ENCODE results near the gene PLD1.
A peak's percentile ranks its signal among the peaks of the same experiment; 100 is the strongest.

PLD1 gene

DNA sequence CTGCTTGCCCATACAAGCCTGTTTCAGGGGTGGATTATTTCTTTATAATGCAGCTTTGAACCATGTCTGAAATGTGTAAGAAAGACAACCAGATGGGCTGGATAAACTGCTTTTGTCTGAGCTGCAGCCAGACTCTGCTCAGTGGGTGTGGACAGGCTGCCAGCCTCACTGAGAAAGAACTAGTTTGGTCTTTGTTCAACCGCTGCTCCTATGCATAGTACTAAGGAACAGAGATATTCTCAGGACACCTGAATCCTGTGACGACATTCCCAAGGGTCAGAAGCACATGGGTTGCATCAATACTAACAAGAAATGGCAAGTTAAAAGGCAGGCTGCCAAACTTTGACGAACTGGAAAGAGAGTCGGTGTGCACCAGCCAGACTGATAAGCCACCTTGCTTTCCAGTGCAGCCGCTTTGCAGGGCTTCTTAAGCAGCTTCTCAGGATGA lies 57.2 kb downstream of the PLD1 start:
- DNase-seq (ENCODE audit: low spot score): peak; percentile 77
- peaks cover 21% of the 10 kb centered on the region for H3K4me1 ChIP-seq (ENCODE audit: insufficient read depth, poor library complexity, severe bottlenecking)
- peak overlapping the region; percentile 50 for H3K27ac ChIP-seq (ENCODE audit: poor library complexity, severe bottlenecking)
- H3K4me3 ChIP-seq (ENCODE audit: severe bottlenecking): no peak overlapping the region
- TF ChIP-seq, protein P1, sequence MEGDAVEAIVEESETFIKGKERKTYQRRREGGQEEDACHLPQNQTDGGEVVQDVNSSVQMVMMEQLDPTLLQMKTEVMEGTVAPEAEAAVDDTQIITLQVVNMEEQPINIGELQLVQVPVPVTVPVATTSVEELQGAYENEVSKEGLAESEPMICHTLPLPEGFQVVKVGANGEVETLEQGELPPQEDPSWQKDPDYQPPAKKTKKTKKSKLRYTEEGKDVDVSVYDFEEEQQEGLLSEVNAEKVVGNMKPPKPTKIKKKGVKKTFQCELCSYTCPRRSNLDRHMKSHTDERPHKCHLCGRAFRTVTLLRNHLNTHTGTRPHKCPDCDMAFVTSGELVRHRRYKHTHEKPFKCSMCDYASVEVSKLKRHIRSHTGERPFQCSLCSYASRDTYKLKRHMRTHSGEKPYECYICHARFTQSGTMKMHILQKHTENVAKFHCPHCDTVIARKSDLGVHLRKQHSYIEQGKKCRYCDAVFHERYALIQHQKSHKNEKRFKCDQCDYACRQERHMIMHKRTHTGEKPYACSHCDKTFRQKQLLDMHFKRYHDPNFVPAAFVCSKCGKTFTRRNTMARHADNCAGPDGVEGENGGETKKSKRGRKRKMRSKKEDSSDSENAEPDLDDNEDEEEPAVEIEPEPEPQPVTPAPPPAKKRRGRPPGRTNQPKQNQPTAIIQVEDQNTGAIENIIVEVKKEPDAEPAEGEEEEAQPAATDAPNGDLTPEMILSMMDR (IDR thresholded peaks at IDR 0.05; ENCODE audit: poor library complexity, severe bottlenecking): no peak
- H3K27me3 ChIP-seq (ENCODE audit: insufficient read depth, poor library complexity, severe bottlenecking): no peaks in the 10 kb centered on the region
- H3K36me3 ChIP-seq (ENCODE audit: low read depth): no peaks in the 10 kb centered on the region
- H3K9me3 ChIP-seq (ENCODE audit: severe bottlenecking): no peaks in the 10 kb centered on the region
- ATAC-seq (ENCODE audit: low read depth): peak; percentile 93

- no peak for ATAC-seq (ENCODE audit: low read depth)
- TF ChIP-seq, protein P1 (IDR thresholded peaks at IDR 0.05; ENCODE audit: poor library complexity, severe bottlenecking): no peak
- H3K27ac ChIP-seq (ENCODE audit: poor library complexity, severe bottlenecking): peak overlapping the region; percentile 50
Measured at GRCh38 chr3:171752329-171752728, 58.0 kb downstream of the PLD1 start.

DNA sequence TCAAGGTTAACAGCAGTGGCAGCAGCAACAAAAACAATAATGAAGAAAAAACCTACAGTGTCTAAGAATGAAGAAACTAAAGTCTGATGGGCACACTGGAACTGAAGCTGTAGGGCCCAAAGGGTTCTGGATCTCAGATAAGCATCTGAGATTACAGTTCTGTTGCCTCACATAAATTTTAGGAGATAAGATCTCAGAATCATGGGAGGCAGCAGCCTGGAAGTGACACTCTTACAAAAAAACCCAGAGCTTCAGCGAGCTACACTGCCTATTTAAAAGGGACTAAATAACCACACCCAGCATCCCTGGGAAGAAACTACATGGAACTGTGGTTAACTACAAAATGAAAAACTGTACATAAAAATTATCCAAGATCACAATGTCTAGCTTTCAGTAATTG lies 61.2 kb downstream of the PLD1 start:
- no peaks in the 10 kb centered on the region for H3K27me3 ChIP-seq (ENCODE audit: insufficient read depth, poor library complexity, severe bottlenecking)
- no peak for ATAC-seq (ENCODE audit: low read depth)
- no peak overlapping the region for H3K27ac ChIP-seq (ENCODE audit: poor library complexity, severe bottlenecking)
- H3K4me1 ChIP-seq (ENCODE audit: insufficient read depth, poor library complexity, severe bottlenecking): peaks cover 16% of the 10 kb centered on the region
- TF ChIP-seq, protein P1 (IDR thresholded peaks at IDR 0.05; ENCODE audit: poor library complexity, severe bottlenecking): no peak
- H3K4me3 ChIP-seq (ENCODE audit: severe bottlenecking): no peak overlapping the region
- H3K36me3 ChIP-seq (ENCODE audit: low read depth): no peaks in the 10 kb centered on the region
- H3K9me3 ChIP-seq (ENCODE audit: severe bottlenecking): no peaks in the 10 kb centered on the region
- no peak for DNase-seq (ENCODE audit: low spot score)

More at GRCh38 chr3:171752329-171752728, 58.0 kb downstream of the PLD1 start:
- Histone ChIP-seq H3K27me3 (ENCODE audit: insufficient read depth, poor library complexity, severe bottlenecking) (no peaks in the 10 kb centered on the region), H3K4me3 (ENCODE audit: severe bottlenecking) (no peak overlapping the region), H3K4me1 (ENCODE audit: insufficient read depth, poor library complexity, severe bottlenecking) (peaks cover 19% of the 10 kb centered on the region), H3K36me3 (ENCODE audit: low read depth) (no peaks in the 10 kb centered on the region), H3K9me3 (ENCODE audit: severe bottlenecking) (no peaks in the 10 kb centered on the region)
- DNase-seq (ENCODE audit: low spot score): no peak

GRCh38 chr3:171748064-171748924 lies 62.0 kb downstream of the PLD1 start:
- no peak overlapping the region for H3K27ac ChIP-seq (ENCODE audit: poor library complexity, severe bottlenecking)
- no peak for ATAC-seq (ENCODE audit: low read depth)
- no peaks in the 10 kb centered on the region for H3K27me3 ChIP-seq (ENCODE audit: insufficient read depth, poor library complexity, severe bottlenecking)
- DNase-seq (ENCODE audit: low spot score): no peak
- H3K4me1 ChIP-seq (ENCODE audit: insufficient read depth, poor library complexity, severe bottlenecking): peaks cover 8% of the 10 kb centered on the region
- no peaks in the 10 kb centered on the region for H3K9me3 ChIP-seq (ENCODE audit: severe bottlenecking)
- TF ChIP-seq, protein P1 (IDR thresholded peaks at IDR 0.05; ENCODE audit: poor library complexity, severe bottlenecking): no peak
- H3K4me3 ChIP-seq (ENCODE audit: severe bottlenecking): no peak overlapping the region
- H3K36me3 ChIP-seq (ENCODE audit: low read depth): no peaks in the 10 kb centered on the region
